A549 (cell line): ENCODE results near the gene UTS2R.

Experiments used
- CBX2 ChIP-seq: fragments of 200-600 bp; sonication (generic); IDR thresholded peaks from 2 replicates; pipeline ENCODE4 v1.6.1; 2016; ENCODE audit warnings: low read depth, mild to moderate bottlenecking, borderline replicate concordance
- EP300 ChIP-seq, 2 experiments: fragments of >200 bp; sonication (Bioruptor Twin); formaldehyde crosslinking; IDR thresholded peaks; 2 replicates in 1 of 2; 3 replicates in 1 of 2; pipeline ENCODE4 v1.6.1; 2016 to 2017
- ESRRA ChIP-seq: fragments of 150-350 bp; IDR thresholded peaks from 2 replicates; pipeline ENCODE4 v1.6.1; 2014; ENCODE audit warnings: mild to moderate bottlenecking, low read length, borderline replicate concordance
- GATA3 ChIP-seq: IDR thresholded peaks from 2 replicates; pipeline ENCODE4 v1.6.1; 2012; ENCODE audit warnings: borderline replicate concordance
- JUN ChIP-seq, 2 experiments: fragments of >200 bp; sonication (Bioruptor Twin); formaldehyde crosslinking; IDR thresholded peaks; 2 replicates in 1 of 2; 3 replicates in 1 of 2; pipeline ENCODE4 v1.6.1; 2016 to 2017
- JUNB ChIP-seq: fragments of >200 bp; sonication (Bioruptor Twin); formaldehyde crosslinking; IDR thresholded peaks from 2 replicates; pipeline ENCODE4 v1.6.1; 2016
- KDM5A ChIP-seq: fragments of 200-600 bp; sonication (generic); IDR thresholded peaks from 2 replicates; pipeline ENCODE4 v1.6.1; 2016; ENCODE audit warnings: antibody characterized with exemption, mild to moderate bottlenecking
- MAFK ChIP-seq: fragments of 450-650 bp; IDR thresholded peaks from 2 replicates; pipeline ENCODE4 v1.6.1; 2014; ENCODE audit not compliant: partially characterized antibody
- MAZ ChIP-seq: fragments of 150-350 bp; IDR thresholded peaks from 2 replicates; pipeline ENCODE4 v1.6.1; 2014; ENCODE audit warnings: antibody characterized with exemption, low read depth, low read length, borderline replicate concordance
- POLR2A ChIP-seq: IDR thresholded peaks from 2 replicates; pipeline ENCODE4 v1.6.1; 2012; ENCODE audit warnings: mild to moderate bottlenecking, low read length
- RNF2 ChIP-seq: fragments of 200-600 bp; sonication (generic); IDR thresholded peaks from 2 replicates; pipeline ENCODE4 v1.6.1; 2016; ENCODE audit warnings: low read depth, mild to moderate bottlenecking, antibody characterized with exemption, moderate library complexity, borderline replicate concordance
- ZC3H11A ChIP-seq: fragments of 450-650 bp; IDR thresholded peaks from 2 replicates; pipeline ENCODE4 v1.6.1; 2014; ENCODE audit warnings: antibody characterized with exemption, mild to moderate bottlenecking
- TF ChIP-seq, protein P1 (sequence below): fragments of >200 bp; sonication (Bioruptor Twin); formaldehyde crosslinking; IDR thresholded peaks from 3 replicates; pipeline ENCODE4 v1.5.1; 2016
- TF ChIP-seq, protein P2 (sequence below): IDR thresholded peaks from 2 replicates; pipeline ENCODE4 v1.6.1; 2012

DNA sequence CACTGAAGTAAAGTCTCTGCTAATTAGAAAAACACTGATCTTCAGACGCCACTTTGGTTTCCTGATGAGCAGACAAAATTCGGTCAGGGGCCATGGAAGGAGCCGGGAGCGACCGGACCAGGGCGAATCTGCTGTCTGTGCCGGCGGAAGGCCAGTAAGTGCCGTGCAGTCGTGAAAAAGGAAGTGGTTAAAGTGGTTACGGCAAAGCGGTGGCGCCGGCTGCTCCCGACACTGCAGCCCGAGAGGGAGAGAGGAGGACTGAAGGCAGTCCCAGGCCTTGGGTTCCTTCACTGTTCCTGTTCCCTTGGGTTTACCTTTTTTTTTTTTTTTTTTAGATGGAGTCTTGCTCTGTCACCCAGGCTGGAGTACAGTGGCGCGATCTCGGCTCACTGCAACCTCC lies 29.3 kb downstream of the UTS2R start:
- TF ChIP-seq MAFK, result peak; percentile 29
- TF ChIP-seq, protein P1, sequence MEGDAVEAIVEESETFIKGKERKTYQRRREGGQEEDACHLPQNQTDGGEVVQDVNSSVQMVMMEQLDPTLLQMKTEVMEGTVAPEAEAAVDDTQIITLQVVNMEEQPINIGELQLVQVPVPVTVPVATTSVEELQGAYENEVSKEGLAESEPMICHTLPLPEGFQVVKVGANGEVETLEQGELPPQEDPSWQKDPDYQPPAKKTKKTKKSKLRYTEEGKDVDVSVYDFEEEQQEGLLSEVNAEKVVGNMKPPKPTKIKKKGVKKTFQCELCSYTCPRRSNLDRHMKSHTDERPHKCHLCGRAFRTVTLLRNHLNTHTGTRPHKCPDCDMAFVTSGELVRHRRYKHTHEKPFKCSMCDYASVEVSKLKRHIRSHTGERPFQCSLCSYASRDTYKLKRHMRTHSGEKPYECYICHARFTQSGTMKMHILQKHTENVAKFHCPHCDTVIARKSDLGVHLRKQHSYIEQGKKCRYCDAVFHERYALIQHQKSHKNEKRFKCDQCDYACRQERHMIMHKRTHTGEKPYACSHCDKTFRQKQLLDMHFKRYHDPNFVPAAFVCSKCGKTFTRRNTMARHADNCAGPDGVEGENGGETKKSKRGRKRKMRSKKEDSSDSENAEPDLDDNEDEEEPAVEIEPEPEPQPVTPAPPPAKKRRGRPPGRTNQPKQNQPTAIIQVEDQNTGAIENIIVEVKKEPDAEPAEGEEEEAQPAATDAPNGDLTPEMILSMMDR, result no peak
- no peak for TF ChIP-seq POLR2A
- TF ChIP-seq EP300 (IDR thresholded peaks at IDR 0.05), result no peak
- no peak for TF ChIP-seq GATA3
- TF ChIP-seq JUNB, result no peak
- no peak for TF ChIP-seq RNF2
- TF ChIP-seq JUN (IDR thresholded peaks at IDR 0.05), result no peak
- no peak for TF ChIP-seq ZC3H11A
- TF ChIP-seq KDM5A, result no peak
- TF ChIP-seq ESRRA, result no peak
- TF ChIP-seq, protein P2, sequence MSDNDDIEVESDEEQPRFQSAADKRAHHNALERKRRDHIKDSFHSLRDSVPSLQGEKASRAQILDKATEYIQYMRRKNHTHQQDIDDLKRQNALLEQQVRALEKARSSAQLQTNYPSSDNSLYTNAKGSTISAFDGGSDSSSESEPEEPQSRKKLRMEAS, result no peak
- TF ChIP-seq MAZ, result no peak
- no peak for TF ChIP-seq CBX2
